T-helper 1 cell treated with Interleukin-12 subunit alpha and Interleukin-12 subunit beta and Interleukin-4 antibody, amounts not matched to agents 30 μg/mL and 1 μg/mL, for 36 hours (primary cell): Measurements from ENCODE around the gene BPI.
"Not testable (repeated sequence)": the region's sequence is repeated elsewhere in the genome, so short reads cannot be mapped to it uniquely, and the experiment has no call there.

Source experiments
- H3K27ac Mint-ChIP-seq: one replicate; pipeline ENCODE4 v1.8.0; 2021; ENCODE audit warnings: mild to moderate bottlenecking, mixed read lengths
- H3K27me3 Mint-ChIP-seq: one replicate; pipeline ENCODE4 v1.8.0; 2021; ENCODE audit warnings: low read depth, mixed read lengths
- H3K36me3 Mint-ChIP-seq: one replicate; pipeline ENCODE4 v1.8.0; 2021; ENCODE audit warnings: low read depth, mixed read lengths
- H3K4me1 Mint-ChIP-seq: one replicate; pipeline ENCODE4 v1.8.0; 2021; ENCODE audit warnings: low read depth, mixed read lengths
- H3K4me3 Mint-ChIP-seq: one replicate; pipeline ENCODE4 v1.8.0; 2021; ENCODE audit warnings: mild to moderate bottlenecking, moderate library complexity, mixed read lengths
- H3K9me3 Mint-ChIP-seq: one replicate; pipeline ENCODE4 v1.8.0; 2021; ENCODE audit warnings: mixed read lengths

BPI gene

GRCh38 chr20:38303908-38304379, at the start of gene BPI:
Gene BPI (plus strand): TSS chr20:38304156. CDS start chr20:38304224, 68 bp downstream.
- Mint-ChIP-seq H3K9me3 (no peaks in the 10 kb centered on the region), H3K4me3 (no peak within 1 kb of the TSS), H3K36me3 (no peaks in the 10 kb centered on the region), H3K4me1 (peaks cover 19% of the 10 kb centered on the region), H3K27ac (no peak within 1 kb of the TSS), H3K27me3 (peaks cover 50% of the 10 kb centered on the region)

- not testable (repeated sequence) for H3K9me3 Mint-ChIP-seq, H3K4me3 Mint-ChIP-seq, H3K4me1 Mint-ChIP-seq, H3K27ac Mint-ChIP-seq, H3K36me3 Mint-ChIP-seq
- peaks cover 19% of the 10 kb centered on the region for H3K27me3 Mint-ChIP-seq
Observed at GRCh38 chr20:38254621-38255020, 49.3 kb upstream of the BPI start.

GRCh38 chr20:38255393-38255792, 48.6 kb upstream of the BPI start:
- H3K9me3 Mint-ChIP-seq: no peaks in the 10 kb centered on the region
- H3K4me1 Mint-ChIP-seq: no peaks in the 10 kb centered on the region
- no peaks in the 10 kb centered on the region for H3K36me3 Mint-ChIP-seq
- H3K27me3 Mint-ChIP-seq: peaks cover 26% of the 10 kb centered on the region
- no peak overlapping the region for H3K27ac Mint-ChIP-seq
- H3K4me3 Mint-ChIP-seq: no peak overlapping the region

GRCh38 chr20:38256021-38256420, 47.9 kb upstream of the BPI start:
- H3K27me3 Mint-ChIP-seq: peaks cover 29% of the 10 kb centered on the region
- peaks cover under 1% of the 10 kb centered on the region for H3K4me1 Mint-ChIP-seq
- no peak overlapping the region for H3K27ac Mint-ChIP-seq
- peaks cover under 1% of the 10 kb centered on the region for H3K36me3 Mint-ChIP-seq
- no peak overlapping the region for H3K4me3 Mint-ChIP-seq
- H3K9me3 Mint-ChIP-seq: no peaks in the 10 kb centered on the region

GRCh38 chr20:38256966-38257365, 47.0 kb upstream of the BPI start:
- H3K4me1 Mint-ChIP-seq: peaks cover 2% of the 10 kb centered on the region
- H3K36me3 Mint-ChIP-seq: peaks cover 1% of the 10 kb centered on the region
- H3K4me3 Mint-ChIP-seq: no peak overlapping the region
- no peaks in the 10 kb centered on the region for H3K9me3 Mint-ChIP-seq
- peaks cover 35% of the 10 kb centered on the region for H3K27me3 Mint-ChIP-seq
- H3K27ac Mint-ChIP-seq: no peak overlapping the region

- peaks cover 1% of the 10 kb centered on the region for H3K36me3 Mint-ChIP-seq
- no peak overlapping the region for H3K27ac Mint-ChIP-seq
- H3K4me3 Mint-ChIP-seq: no peak overlapping the region
- peaks cover 46% of the 10 kb centered on the region for H3K27me3 Mint-ChIP-seq
- no peaks in the 10 kb centered on the region for H3K9me3 Mint-ChIP-seq
- peaks cover 2% of the 10 kb centered on the region for H3K4me1 Mint-ChIP-seq
Observed at GRCh38 chr20:38258545-38259215, 45.3 kb upstream of the BPI start.

GRCh38 chr20:38260025-38260377, 44.0 kb upstream of the BPI start:
- Mint-ChIP-seq H3K36me3 (peaks cover 1% of the 10 kb centered on the region), H3K9me3 (no peaks in the 10 kb centered on the region), H3K4me3 (no peak overlapping the region), H3K4me1 (peaks cover 2% of the 10 kb centered on the region), H3K27ac (no peak overlapping the region), H3K27me3 (peaks cover 52% of the 10 kb centered on the region)

- Mint-ChIP-seq H3K9me3 (no peaks in the 10 kb centered on the region), H3K4me3 (no peak within 1 kb of the TSS), H3K27me3 (peaks cover 53% of the 10 kb centered on the region), H3K27ac (no peak within 1 kb of the TSS), H3K36me3 (peaks cover 1% of the 10 kb centered on the region), H3K4me1 (peaks cover 2% of the 10 kb centered on the region)
Observed at GRCh38 chr20:38260378-38261053, 43.4 kb upstream of the BPI start, which contains the start of gene KIAA1755. Gene KIAA1755 (minus strand): TSS chr20:38260735. CDS start chr20:38260500, 235 bp downstream.

- Mint-ChIP-seq H3K27ac (no peak overlapping the region), H3K4me3 (no peak overlapping the region), H3K36me3 (peaks cover 1% of the 10 kb centered on the region), H3K27me3 (peaks cover 53% of the 10 kb centered on the region), H3K4me1 (peaks cover 2% of the 10 kb centered on the region), H3K9me3 (no peaks in the 10 kb centered on the region)
Observed at GRCh38 chr20:38261054-38261390, 42.9 kb upstream of the BPI start.

- H3K27ac Mint-ChIP-seq: no peak overlapping the region
- no peak overlapping the region for H3K4me3 Mint-ChIP-seq
- H3K36me3 Mint-ChIP-seq: peaks cover 1% of the 10 kb centered on the region
- H3K4me1 Mint-ChIP-seq: peaks cover 2% of the 10 kb centered on the region
- H3K27me3 Mint-ChIP-seq: peaks cover 55% of the 10 kb centered on the region
- no peaks in the 10 kb centered on the region for H3K9me3 Mint-ChIP-seq
Observed at GRCh38 chr20:38262931-38263330, 41.0 kb upstream of the BPI start.

- Mint-ChIP-seq H3K27ac (no peak overlapping the region), H3K36me3 (no peaks in the 10 kb centered on the region), H3K27me3 (peaks cover 33% of the 10 kb centered on the region), H3K4me1 (no peaks in the 10 kb centered on the region), H3K9me3 (no peaks in the 10 kb centered on the region), H3K4me3 (no peak overlapping the region)
Observed at GRCh38 chr20:38266426-38266825, 37.5 kb upstream of the BPI start.

GRCh38 chr20:38267296-38267695, 36.7 kb upstream of the BPI start:
- Mint-ChIP-seq H3K27ac (no peak overlapping the region), H3K9me3 (no peaks in the 10 kb centered on the region), H3K4me1 (no peaks in the 10 kb centered on the region), H3K36me3 (no peaks in the 10 kb centered on the region), H3K4me3 (no peak overlapping the region), H3K27me3 (peaks cover 29% of the 10 kb centered on the region)

- Mint-ChIP-seq H3K27ac (no peak overlapping the region), H3K4me1 (no peaks in the 10 kb centered on the region), H3K36me3 (no peaks in the 10 kb centered on the region), H3K27me3 (peaks cover 22% of the 10 kb centered on the region), H3K4me3 (no peak overlapping the region), H3K9me3 (no peaks in the 10 kb centered on the region)
Observed at GRCh38 chr20:38267901-38268514, 35.9 kb upstream of the BPI start.

- H3K4me3 Mint-ChIP-seq: no peak overlapping the region
Observed at GRCh38 chr20:38269040-38269439, 34.9 kb upstream of the BPI start.

GRCh38 chr20:38269715-38270114, 34.2 kb upstream of the BPI start:
- peaks cover 16% of the 10 kb centered on the region for H3K27me3 Mint-ChIP-seq
- H3K36me3 Mint-ChIP-seq: no peaks in the 10 kb centered on the region
- H3K9me3 Mint-ChIP-seq: no peaks in the 10 kb centered on the region
- H3K4me3 Mint-ChIP-seq: no peak overlapping the region
- no peaks in the 10 kb centered on the region for H3K4me1 Mint-ChIP-seq
- no peak overlapping the region for H3K27ac Mint-ChIP-seq

More at GRCh38 chr20:38269040-38269439, 34.9 kb upstream of the BPI start:
- no peaks in the 10 kb centered on the region for H3K4me1 Mint-ChIP-seq
- H3K36me3 Mint-ChIP-seq: no peaks in the 10 kb centered on the region
- no peak overlapping the region for H3K27ac Mint-ChIP-seq
- H3K9me3 Mint-ChIP-seq: no peaks in the 10 kb centered on the region
- H3K27me3 Mint-ChIP-seq: peaks cover 20% of the 10 kb centered on the region
